Peyer's patch (tissue), 4 donors: ENCODE results near the gene SCCPDH.

Experiments
- CTCF ChIP-seq, 6 experiments: fragments of 450-650 bp in 4 of 6; fragments of 200-600 bp in 2 of 6; sonication (generic) in 1 of 6; IDR thresholded peaks; one replicate each; pipeline ENCODE4 v1.5.1; 2017 to 2019; ENCODE audit warnings: antibody characterized with exemption in 6 of 6, mild to moderate bottlenecking in 3 of 6, moderate library complexity in 1 of 6
- POLR2A ChIP-seq, 2 donors: fragments of 450-650 bp; IDR thresholded peaks; one replicate each; pipeline ENCODE4 v1.5.1; 2017; ENCODE audit warnings: antibody characterized with exemption in 2 of 2, mild to moderate bottlenecking in 2 of 2, moderate library complexity in 2 of 2

GRCh38 chr1:246742396-246742795 is 18.2 kb downstream of the SCCPDH start:
- TF ChIP-seq CTCF (IDR thresholded peaks at IDR 0.05), result no peak
- no peak for TF ChIP-seq POLR2A (IDR thresholded peaks at IDR 0.05)
